Panc1 (cell line): ENCODE results near the gene NRAS.

Source experiments
- CTCF ChIP-seq: fragments of 450-650 bp; IDR thresholded peaks from 2 replicates; pipeline ENCODE4 v1.5.1; 2017; ENCODE audit warnings: mild to moderate bottlenecking
- POLR2AphosphoS5 ChIP-seq: IDR thresholded peaks from 2 replicates; pipeline ENCODE4 v1.6.1; 2012; ENCODE audit warnings: mild to moderate bottlenecking, low read depth, low read length, moderate library complexity
- SIN3A ChIP-seq: IDR thresholded peaks from 2 replicates; pipeline ENCODE4 v1.6.1; 2012; ENCODE audit warnings: low read depth, mild to moderate bottlenecking, low read length, moderate library complexity, borderline replicate concordance; ENCODE audit not compliant: insufficient read depth

- TF ChIP-seq CTCF: no peak
- no peak for TF ChIP-seq POLR2AphosphoS5
- TF ChIP-seq SIN3A: no peak
These were observed 3.9 kb upstream of the NRAS start for GRCh38 chr1:114720492-114720891.
